Activated B cell treated with CpG ODN at 0.5 μM for 24 hours (primary cell): ENCODE results near the gene PXDN. TPM values are rescaled to one million over a fixed set of nuclear protein-coding genes. Genes with fewer than 3 reads are reported as not detected.

Experiments
- ATAC-seq: fragments of 200-7000 bp; cut with Tn5 transposase; one replicate; pipeline ENCODE4 v1.10.0; 2021; ENCODE audit warnings: low read depth, mild to moderate bottlenecking, moderate library complexity
- CTCF ChIA-PET: fragments of 350-600 bp; sonication (Branson Sonifier 250); formaldehyde crosslinking; loops from one replicate; lab custom pipeline; 2021; ENCODE audit warnings: antibody characterized with exemption; lab: Charles Lee
- POLR2A ChIA-PET: fragments of 350-600 bp; sonication (Branson Sonifier 250); formaldehyde crosslinking; loops from one replicate; lab custom pipeline; 2021; ENCODE audit warnings: antibody characterized with exemption; lab: Charles Lee
- DNase-seq: peaks from one replicate; pipeline ENCODE4 v3.0.0; 2022
- H3K27ac Mint-ChIP-seq: one replicate; pipeline ENCODE4 v1.8.0; 2020; ENCODE audit warnings: mixed read lengths
- H3K27me3 Mint-ChIP-seq: one replicate; pipeline ENCODE4 v1.8.0; 2021; ENCODE audit warnings: mixed read lengths
- H3K36me3 Mint-ChIP-seq: one replicate; pipeline ENCODE4 v1.8.0; 2021; ENCODE audit warnings: low read depth, mixed read lengths
- H3K4me1 Mint-ChIP-seq: one replicate; pipeline ENCODE4 v1.8.0; 2021; ENCODE audit warnings: mixed read lengths
- H3K4me3 Mint-ChIP-seq: one replicate; pipeline ENCODE4 v1.8.0; 2020; ENCODE audit warnings: mild to moderate bottlenecking, mixed read lengths
- H3K9me3 Mint-ChIP-seq: one replicate; pipeline ENCODE4 v1.8.0; 2020; ENCODE audit warnings: mixed read lengths
- intact Hi-C: fragments of 100-400 bp; cut with micrococcal nuclease; formaldehyde crosslinking; loops from one replicate; pipeline ENCODE4 v1.15.1; 2024
- total RNA-seq: library from RNA; stranded (reverse); gene quantifications from 2 replicates; pipeline ENCODE4 v1.2.3, GENCODE V29; 2022
- TF ChIP-seq, protein P1 (sequence below): fragments of 200-600 bp; IDR thresholded peaks from one replicate; pipeline ENCODE4 v1.8.0; 2022; ENCODE audit warnings: antibody characterized with exemption, mild to moderate bottlenecking

PXDN gene
- total RNA-seq, 1 donor from 2014 or later, result 1.1 TPM

DNA sequence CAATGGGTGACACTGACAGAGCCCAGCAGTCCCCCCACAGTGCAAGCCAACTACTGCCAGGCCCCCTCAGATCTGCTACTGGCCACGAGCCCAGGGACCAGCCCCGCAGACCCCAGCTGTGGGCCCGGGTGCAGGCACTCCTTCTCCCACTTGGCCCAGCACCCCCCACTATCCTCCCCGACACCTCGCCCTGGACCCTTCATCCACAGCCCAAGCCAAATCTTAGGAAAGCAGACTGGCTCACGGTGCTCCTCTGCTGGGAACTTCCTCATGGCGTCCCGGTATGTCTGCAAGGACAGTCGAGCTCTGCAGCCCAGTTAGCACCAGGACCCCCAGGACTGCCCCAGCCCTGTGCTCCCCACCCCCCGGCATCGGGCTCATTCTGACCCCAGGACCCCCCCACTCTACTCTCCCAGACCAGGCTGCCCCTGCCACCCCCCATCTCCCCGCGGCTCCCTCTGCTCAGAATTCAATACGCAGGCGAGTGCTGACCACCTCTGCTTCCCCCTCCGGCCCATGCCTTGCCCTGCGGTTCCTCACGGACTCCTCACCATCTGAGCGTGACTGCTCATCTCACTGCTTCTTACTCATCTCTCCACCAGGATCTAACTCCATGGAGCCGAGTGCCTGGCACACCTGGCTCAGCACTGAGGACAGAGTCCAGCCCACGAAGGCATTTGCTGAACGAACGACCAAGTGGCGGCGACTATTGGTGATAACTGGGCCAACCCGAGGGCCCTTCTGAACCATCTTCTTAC, 85.7 kb downstream of the PXDN start:
- Mint-ChIP-seq H3K27me3 (peaks cover 3% of the 10 kb centered on the region), H3K27ac (no peak overlapping the region), H3K4me3 (no peak overlapping the region), H3K9me3 (no peaks in the 10 kb centered on the region), H3K4me1 (no peaks in the 10 kb centered on the region), H3K36me3 (no peaks in the 10 kb centered on the region)
- CTCF ChIA-PET, result no interaction called here
- POLR2A ChIA-PET, result no interaction called here
- ATAC-seq (no peak), DNase-seq (no peak)
- intact Hi-C loops, result no loop called here
- TF ChIP-seq, protein P1, sequence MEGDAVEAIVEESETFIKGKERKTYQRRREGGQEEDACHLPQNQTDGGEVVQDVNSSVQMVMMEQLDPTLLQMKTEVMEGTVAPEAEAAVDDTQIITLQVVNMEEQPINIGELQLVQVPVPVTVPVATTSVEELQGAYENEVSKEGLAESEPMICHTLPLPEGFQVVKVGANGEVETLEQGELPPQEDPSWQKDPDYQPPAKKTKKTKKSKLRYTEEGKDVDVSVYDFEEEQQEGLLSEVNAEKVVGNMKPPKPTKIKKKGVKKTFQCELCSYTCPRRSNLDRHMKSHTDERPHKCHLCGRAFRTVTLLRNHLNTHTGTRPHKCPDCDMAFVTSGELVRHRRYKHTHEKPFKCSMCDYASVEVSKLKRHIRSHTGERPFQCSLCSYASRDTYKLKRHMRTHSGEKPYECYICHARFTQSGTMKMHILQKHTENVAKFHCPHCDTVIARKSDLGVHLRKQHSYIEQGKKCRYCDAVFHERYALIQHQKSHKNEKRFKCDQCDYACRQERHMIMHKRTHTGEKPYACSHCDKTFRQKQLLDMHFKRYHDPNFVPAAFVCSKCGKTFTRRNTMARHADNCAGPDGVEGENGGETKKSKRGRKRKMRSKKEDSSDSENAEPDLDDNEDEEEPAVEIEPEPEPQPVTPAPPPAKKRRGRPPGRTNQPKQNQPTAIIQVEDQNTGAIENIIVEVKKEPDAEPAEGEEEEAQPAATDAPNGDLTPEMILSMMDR, result no peak

DNA sequence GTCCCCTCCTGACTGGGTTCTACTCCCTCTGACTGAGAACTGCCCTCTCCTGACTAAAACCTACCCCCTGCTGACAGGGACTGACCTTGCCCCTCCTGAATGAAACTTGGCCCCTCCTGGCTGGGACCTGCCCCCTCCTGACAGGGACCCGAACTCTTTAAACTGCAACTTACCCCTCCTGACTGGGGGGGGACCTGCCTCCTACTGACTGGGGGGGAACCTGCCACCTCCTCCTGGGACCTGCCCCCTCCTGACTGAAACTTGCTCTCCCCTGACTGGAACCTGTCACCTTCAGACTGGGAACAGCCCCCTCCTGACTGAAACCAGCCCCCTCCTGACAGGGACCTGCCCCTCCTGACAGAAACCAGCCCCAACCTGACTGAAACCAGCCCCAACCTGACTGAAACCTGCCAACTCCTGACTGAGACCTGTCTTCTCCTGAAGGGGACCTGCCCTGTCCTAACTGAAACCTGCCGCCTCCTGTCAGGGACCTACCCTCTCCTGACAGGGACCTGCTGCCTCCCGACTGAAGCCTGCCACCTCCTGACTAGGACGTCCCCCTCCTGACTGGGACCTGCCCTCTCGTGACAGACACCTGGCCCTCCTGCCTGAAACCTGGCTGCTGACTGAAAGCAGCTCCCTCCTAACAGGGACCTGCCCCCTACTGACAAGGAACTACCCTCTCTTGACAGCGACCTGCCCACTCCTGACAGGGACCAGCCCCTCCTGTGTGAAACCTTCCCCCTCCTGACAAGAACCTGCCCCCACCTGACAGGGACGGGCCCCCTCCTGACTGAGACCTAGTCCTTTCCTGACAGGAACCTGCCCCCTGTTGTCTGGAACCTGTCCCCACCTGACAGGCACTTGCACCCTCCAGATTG, 87.1 kb downstream of the PXDN start:
- DNase-seq (no peak), ATAC-seq (no peak)
- Mint-ChIP-seq H3K27me3 (peaks cover 3% of the 10 kb centered on the region), H3K4me3 (no peak overlapping the region), H3K9me3 (no peaks in the 10 kb centered on the region), H3K4me1 (no peaks in the 10 kb centered on the region), H3K27ac (no peak overlapping the region), H3K36me3 (no peaks in the 10 kb centered on the region)
- POLR2A ChIA-PET, result no interaction called here
- CTCF ChIA-PET, result no interaction called here
- intact Hi-C loops, result no loop called here
- TF ChIP-seq, protein P1, result no peak

DNA sequence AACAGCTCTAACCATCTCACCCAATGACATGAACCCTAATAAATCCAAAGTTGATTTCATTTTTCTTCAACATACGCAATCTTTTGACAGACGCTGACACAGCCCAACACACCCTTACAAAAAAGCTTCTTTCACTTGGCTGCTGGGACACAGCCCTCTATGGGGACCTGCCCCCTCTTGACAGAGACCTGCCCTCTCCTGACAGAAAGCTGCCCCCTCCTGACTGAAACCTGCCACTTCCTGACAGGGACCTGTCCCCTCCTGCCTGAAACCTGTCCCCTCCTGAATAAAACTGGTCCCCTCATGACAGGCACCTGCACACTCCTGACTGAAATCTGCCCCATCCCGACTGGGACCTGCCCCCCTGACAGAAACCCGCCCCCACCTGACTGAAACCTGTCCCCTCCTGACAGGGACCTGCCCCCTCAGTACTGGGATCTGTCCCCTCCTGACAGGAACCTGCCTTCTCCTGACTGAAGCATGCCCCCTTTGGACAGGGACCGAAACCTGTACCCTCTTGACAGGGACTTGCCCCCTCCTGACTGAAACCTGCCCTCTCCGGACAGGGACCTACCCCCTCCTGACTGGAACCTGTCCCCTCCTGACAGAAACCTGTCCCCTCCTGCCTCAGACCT, 87.9 kb downstream of the PXDN start:
- Mint-ChIP-seq H3K4me3 (no peak overlapping the region), H3K36me3 (no peaks in the 10 kb centered on the region), H3K4me1 (no peaks in the 10 kb centered on the region), H3K27ac (no peak overlapping the region), H3K27me3 (peaks cover 3% of the 10 kb centered on the region), H3K9me3 (no peaks in the 10 kb centered on the region)
- no peak for DNase-seq
- ChIA-PET POLR2A (no interaction called here), CTCF (no interaction called here)
- ATAC-seq, result no peak
- intact Hi-C loops, result no loop called here
- TF ChIP-seq, protein P1, result no peak

DNA sequence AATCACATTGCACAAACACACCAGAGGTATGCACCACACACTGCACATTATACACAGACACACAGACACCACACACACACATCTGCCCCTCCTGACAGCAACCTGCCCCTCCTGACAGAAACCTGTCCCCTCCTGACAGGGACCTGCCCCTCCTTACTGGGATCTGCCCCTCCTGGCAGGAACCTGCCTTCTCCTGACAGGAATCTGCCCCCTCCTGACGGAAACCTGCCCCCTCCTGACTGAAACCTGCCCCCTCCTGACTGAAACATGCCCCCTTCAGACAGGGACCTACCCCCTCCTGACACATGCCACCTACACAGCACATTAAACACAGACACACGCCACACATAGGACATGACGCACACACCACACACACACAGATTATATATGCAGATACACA, 88.9 kb downstream of the PXDN start:
- POLR2A ChIA-PET, result no interaction called here
- H3K27me3 Mint-ChIP-seq, result peaks cover 3% of the 10 kb centered on the region
- ATAC-seq, result no peak
- H3K4me1 Mint-ChIP-seq, result no peaks in the 10 kb centered on the region
- H3K36me3 Mint-ChIP-seq, result no peaks in the 10 kb centered on the region
- H3K27ac Mint-ChIP-seq, result no peak overlapping the region
- no peak for DNase-seq
- TF ChIP-seq, protein P1, result no peak
- no peak overlapping the region for H3K4me3 Mint-ChIP-seq
- intact Hi-C loops, result no loop called here
- CTCF ChIA-PET, result no interaction called here
- H3K9me3 Mint-ChIP-seq, result no peaks in the 10 kb centered on the region
